ENCODE data around the gene DLG3.
"Not testable (repeated sequence)": the region's sequence is repeated elsewhere in the genome, so short reads cannot be mapped to it uniquely, and the experiment has no call there.

DLG3 gene

DNA sequence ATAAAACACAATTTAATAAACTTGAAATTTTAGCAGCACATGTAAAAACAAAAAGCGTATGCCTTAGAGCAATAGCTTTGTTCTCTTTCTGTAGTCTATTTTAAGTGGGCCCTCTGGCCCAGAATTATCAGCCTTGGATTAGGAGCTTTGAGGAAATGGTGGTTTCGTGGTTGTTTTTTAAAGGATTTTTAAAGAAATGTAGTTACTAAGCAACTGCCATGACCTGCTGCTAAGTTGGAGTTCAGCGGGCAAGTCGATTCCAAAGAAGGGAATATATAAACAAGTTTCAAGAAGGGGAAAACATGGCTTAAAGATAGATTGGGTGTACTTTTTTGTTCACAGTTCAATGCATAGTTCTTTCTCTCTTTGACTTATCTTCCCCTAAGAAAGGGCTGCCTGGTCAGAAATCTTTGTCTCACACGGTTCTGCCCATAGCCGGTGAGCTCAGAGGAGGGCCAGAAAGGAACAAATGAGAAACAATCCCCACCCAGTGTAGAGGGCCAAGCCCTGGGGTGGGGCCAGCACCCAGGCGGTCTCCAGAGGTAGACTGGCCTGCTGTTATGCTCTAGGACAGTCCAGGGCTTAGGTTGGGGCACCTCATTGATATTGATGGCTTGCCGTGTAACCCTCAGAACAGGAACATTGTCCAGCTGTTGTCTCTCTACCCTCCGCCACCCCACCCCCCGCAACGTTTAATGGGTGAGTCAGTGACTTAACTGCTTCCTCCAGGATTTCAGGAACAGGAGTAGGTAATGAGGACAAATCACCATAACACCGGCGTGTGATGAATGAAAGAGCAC lies 32.5 kb downstream of the DLG3 start:
- DNase-seq = no peak

DNA sequence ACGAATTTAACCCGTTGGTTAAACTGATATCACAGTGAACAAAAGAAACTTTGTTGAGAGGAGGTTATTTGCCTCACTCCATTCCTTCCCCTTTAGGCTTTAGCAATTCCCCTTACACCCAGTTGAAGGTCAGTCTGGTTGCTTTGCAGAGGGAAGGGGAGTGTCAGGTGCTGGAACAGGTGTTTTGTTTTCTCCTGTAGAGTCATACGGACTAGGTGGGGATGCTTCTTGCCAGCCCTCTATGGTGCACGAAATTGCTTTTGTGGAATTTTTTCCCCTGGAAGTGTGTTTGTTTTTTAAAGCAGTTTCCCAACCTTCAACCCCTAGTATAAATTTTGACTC lies 33.1 kb downstream of the DLG3 start:
- no peak for DNase-seq

GRCh38 chrX:70478526-70479245 lies 34.1 kb downstream of the DLG3 start:
- DNase-seq = no peak

DNA sequence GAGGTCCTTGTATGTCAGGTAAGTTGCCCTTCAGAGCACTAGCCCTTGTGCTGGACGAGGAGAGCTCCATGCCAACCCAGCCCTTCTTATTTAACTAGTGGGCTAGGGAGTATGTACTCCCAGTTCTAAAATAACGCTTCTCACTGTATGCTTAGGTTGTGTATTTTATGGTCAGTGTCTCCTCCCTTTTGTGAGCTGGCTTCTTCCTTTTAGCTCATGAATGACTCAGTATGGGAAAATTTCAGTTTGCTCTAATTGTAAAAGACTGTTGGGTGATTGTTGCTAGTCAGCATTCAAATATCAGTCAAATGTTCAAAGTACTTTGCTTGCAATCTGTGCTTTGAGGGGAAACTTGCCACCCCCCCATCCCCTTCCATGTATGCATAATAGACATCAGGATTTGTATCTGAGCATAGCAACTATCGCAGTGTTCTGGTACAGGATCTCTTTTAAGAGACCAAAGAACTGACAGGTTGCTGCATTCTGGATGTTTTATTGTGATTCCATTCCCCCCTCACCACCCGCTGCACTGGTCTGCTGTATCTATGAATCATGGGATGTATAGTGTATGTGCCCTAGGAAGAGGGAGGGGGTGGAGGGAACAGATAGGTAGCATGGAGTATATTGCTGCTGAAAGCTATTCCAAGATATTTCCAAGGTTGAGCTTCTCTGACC lies 34.7 kb downstream of the DLG3 start:
- no peak for DNase-seq

GRCh38 chrX:70479922-70480659 lies 35.5 kb downstream of the DLG3 start:
- no peak for DNase-seq

- no peak for DNase-seq
Measured at GRCh38 chrX:70480660-70481018, 36.0 kb downstream of the DLG3 start.

DNA sequence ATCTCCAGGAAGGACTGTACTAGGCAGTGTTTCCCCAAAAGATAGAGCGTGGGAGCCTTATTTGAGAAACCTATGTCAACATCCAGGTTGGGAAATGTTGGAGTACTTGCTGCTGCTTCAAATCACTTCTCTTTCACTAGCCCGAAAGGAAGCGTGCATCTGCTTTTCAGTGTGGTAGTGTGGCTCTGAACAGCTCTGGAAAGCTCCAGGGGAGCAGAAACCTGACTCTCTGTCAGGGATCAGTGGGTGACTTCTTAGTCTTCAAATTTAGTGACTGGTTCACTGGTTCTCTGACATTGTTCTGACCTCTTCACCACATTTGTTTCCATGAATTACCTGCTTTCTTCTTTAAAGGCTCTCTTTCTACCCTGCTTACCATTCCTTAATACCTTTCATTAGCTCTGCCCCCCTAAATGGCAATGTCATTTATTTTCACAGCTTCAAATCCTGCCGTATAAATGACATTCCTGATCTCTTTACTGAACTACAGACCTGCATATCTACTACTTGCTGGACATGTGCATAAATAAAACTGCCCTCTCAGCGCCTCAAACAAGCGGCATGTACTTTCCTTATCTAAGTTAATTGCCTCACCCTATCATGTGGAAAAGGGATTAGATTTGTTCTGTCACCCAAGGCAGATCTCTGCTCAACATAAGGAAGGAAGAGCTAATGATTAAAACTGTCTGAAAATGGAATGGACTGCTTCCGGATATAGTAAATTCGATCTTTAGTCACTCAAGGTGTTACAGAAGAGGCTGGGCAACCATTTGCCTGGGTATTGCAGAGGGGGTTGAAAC lies 37.0 kb downstream of the DLG3 start:
- DNase-seq = no peak

DNA sequence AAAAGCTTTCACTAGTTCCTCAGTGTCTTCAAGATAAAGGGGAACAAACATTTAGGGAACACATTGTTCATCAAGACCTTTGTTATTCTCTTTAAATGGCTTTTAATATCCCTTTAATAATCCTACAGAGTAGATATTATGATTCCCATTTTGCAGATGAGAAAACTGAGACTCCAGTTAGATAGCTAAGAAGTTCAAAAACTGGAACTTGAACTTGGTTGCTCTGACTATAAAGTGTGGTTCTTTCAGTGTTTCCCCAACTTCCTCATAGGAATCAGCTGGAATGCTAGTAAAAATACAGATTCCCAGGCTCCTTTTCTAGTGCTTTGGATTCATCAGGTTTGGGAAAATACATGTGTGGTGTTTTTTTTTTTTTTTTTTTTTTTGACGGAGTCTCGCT lies 37.7 kb downstream of the DLG3 start:
- DNase-seq = no peak

DNA sequence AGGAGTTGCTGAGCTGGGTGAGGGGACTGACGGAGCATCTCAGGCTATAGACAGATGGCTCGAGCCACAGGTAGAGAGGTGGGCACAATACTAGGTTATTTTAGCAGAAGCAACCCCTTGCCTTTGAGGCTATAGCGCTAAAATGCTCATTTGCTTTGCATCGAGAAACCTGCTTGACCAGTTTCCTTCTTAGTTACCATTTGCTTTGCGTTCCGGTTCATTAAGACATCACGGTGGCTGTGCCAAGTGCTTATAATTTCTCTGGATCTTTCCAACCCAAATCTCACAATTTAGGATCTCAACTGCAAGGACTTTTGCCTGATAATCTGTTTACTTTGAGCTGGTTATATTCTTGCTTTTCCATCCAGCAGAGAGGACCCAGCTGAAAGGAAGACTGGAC lies 40.8 kb downstream of the DLG3 start:
- no peak for DNase-seq

DNA sequence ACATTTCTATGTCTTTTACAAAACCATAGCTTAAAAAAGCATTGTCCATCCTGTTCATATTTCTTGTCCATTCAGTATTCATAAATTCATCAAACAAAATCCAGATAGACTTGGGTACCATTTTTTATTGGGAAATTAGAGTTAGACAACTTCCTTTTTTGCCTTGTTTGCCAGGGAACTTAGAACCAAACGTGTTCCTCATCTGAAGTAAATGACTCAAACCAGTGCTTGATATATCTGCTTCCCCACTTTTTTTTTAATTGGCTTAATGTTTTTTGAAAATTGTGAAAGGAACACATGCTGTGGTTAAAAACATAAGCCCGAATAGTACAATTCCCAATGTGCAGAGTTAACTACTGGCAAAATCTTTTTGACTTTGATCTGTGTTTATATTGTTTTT lies 44.2 kb downstream of the DLG3 start:
- DNase-seq = no peak

DNA sequence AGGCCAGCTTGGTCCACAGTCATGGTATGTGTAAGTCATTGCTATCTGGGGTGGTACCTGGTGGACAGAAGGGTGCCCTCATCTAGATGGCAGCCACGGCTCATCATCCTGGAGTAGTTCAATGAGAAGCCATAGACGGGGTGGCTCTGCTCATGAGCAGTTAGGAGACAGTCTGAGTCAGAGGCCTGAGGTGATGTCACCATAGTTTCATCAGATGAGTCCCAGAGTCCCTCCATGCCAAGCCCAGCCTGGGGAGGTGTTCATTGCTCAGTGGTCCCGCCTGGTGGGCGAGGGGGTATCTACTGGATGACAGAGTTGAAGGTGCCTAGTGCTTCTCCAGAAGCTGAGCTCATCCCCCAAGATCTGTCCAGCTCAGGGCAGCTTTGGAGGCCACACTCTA lies 49.8 kb downstream of the DLG3 start:
- DNase-seq = no peak

DNA sequence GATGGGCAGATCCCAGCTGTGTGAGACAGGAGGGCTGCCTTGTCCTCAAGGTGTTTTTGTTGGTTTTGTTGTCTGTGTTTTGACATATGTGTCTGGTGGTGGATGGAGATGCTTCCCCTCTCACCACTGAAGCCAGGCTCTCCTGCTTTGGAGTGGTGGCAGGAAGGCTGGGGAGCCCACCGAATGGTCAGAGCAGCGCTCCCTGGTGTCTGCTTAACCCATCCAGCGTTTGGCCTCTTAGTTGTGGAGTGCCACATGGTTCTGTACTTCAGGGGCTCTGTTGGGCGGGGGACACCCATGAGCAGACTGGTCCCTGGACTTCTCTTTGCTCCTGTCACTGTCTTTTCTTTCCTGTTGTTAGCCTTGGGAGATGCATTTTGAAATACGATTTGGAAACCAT lies 51.9 kb downstream of the DLG3 start:
- DNase-seq = no peak

DNA sequence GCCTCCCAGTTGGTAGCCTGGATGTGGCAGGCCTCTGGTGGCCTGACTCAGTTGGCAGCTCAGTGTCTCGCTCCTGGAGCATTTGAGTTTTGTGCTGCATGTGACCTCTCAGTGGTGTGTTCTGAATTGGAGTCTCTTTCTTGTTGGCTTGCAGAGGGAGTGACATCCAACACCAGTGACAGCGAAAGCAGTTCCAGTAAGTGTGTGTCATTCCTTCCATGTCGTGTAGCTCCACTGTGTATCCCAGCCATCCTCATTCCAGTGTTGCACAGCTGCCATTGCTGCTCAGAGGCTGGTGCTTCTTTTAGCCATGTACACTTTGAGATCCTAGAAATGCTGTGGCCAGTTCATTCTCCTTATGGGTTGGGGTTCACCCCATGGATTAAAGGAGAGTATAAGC lies 52.4 kb downstream of the DLG3 start:
- no peak for DNase-seq

- DNase-seq = peak; percentile 8
Measured at GRCh38 chrX:70498129-70498528, 53.5 kb downstream of the DLG3 start.

DNA sequence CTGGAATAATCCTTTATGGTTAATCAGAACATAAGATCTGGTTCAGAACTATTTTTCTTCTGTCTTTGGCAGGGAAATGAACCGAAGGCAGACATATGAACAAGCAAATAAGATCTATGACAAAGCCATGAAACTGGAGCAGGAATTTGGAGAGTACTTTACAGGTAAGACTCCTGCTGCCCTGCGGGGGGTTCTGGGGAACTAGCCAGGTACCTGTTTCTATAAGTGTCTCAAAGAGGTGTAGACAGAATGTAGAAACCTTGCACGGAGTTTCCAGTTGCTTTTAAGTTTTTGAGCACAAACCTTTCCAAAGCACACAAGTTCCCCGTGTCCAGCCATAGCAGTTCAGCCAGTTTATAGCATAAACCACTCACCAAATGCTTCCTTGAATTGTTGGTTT lies 56.2 kb downstream of the DLG3 start:
- DNase-seq = no peak

DNA sequence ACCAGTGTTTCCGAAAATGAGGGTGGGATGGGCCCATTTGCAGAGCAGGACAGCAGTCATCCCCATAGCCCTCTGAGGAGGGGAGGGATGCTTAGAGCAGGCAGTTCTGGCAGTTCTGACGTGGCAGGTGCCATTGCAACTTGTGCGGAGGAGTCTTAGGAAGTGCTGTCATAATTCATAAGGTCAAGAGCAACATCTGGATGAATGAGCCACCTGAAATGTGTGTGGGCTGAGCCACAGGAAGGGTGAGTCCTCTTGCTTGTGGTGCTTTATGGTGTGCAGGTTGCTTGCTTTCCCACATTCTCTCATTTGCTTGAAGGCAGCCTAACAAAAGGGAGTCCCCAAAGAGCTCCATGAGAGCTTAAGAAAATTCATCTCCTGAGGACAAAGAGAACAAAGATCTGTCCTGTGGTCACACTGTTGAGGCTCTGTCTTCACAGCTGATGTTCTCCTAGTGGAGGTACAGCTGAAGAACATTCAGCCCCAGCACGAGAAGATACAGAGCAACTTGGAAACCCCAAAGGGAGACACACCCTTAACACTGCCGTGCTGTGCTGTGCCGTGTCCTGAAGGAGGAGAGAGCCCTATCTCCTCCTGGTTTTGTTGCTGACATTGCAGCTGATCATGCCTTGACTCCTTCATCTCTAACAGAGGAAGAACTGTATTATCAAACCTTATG lies 60.3 kb downstream of the DLG3 start:
- DNase-seq = no peak

- DNase-seq = no peak
Measured at GRCh38 chrX:70505451-70505841, 60.8 kb downstream of the DLG3 start.

GRCh38 chrX:70508296-70508911 lies 63.8 kb downstream of the DLG3 start:
- no peak for DNase-seq

GRCh38 chrX:70509078-70509477 lies 64.4 kb downstream of the DLG3 start:
- DNase-seq = no peak

- DNase-seq = not testable (repeated sequence)
Measured at GRCh38 chrX:70515270-70515669, 70.6 kb downstream of the DLG3 start.

DNA sequence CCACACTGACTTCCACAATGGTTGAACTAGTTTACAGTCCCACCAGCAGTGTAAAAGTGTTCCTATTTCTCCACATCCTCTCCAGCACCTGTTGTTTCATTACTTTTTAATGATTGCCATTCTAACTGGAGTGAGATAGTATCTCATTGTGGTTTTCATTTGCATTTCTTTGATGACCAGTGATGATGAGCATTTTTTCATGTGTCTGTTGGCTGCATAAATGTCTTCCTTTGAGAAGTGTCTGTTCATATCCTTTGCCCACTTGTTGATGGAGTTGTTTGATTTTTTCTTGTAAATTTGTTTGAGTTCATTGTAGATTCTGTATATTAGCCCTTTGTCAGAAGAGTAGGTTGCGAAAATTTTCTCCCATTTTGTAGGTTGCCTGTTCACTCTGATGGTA lies 71.1 kb downstream of the DLG3 start:
- DNase-seq = not testable (repeated sequence)

DNA sequence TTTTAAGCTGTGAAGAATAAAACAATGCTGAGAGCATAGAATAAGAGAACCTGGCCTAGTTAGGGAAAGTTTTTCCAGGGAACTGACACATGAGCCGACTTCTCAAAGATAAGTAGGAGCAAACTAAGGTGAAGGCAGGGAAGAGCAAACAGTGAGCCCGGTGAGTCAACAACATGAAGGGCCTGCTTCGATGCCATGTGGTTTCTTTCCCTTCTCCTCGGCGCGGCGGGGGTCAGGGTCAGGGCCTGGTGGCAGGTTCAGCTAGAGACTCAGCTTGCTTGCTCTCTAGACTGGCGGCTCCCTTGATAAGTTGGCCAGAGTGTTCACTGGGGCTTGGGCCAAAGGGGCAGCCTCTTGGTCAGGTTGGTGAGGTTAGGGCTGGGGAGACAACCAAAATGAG lies 81.1 kb downstream of the DLG3 start:
- no peak for DNase-seq

Data from hematopoietic multipotent progenitor cell treated with erythropoietin and hydrocortisone succinate and interleukin-3 and kit ligand, for 8 days (in vitro differentiated cells).